Measurements from ENCODE around the gene BICDL2. TPM values are rescaled to one million over a fixed set of nuclear protein-coding genes. Genes with fewer than 3 reads are reported as not detected.

Gene BICDL2
- total RNA-seq, 1 donor from 2014 or later, result not detected

GRCh38 chr16:3000540-3000939 is 36.2 kb downstream of the BICDL2 start:
- DNase-seq (no peak), ATAC-seq (no peak)
- intact Hi-C loops (cut with micrococcal nuclease), result no loop called here

GRCh38 chr16:2999929-3000328 is 36.8 kb downstream of the BICDL2 start:
- DNase-seq, result no peak
- ATAC-seq, result no peak
- intact Hi-C loops (cut with micrococcal nuclease), result no loop called here

DNA sequence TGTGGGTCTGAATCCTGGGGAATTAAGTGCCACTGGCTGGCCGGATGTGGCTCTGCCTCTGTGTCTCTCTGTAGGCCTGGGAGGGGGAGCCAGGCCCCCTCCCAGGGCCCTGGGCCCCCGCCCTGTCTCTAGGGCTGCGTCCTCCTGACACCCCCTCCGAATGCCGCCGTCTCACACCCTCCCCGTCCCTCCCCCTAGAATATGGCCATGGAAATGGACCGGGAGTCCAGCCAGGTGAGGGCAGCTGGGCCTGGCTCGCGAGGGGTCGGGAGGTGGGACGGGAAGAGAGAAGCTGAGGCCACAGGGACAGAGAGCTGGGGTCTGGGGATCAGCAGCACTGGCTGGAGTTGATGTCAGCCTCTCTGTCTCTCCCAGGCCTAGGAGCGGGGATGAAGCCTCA is 40.4 kb downstream of the BICDL2 start:
- no peak for DNase-seq
- ATAC-seq, result no peak
- intact Hi-C loops (cut with micrococcal nuclease), result no loop called here

GRCh38 chr16:2992383-2993081 is 44.2 kb downstream of the BICDL2 start:
- intact Hi-C loops (cut with micrococcal nuclease), result no loop called here
- ATAC-seq (no peak), DNase-seq (no peak)

DNA sequence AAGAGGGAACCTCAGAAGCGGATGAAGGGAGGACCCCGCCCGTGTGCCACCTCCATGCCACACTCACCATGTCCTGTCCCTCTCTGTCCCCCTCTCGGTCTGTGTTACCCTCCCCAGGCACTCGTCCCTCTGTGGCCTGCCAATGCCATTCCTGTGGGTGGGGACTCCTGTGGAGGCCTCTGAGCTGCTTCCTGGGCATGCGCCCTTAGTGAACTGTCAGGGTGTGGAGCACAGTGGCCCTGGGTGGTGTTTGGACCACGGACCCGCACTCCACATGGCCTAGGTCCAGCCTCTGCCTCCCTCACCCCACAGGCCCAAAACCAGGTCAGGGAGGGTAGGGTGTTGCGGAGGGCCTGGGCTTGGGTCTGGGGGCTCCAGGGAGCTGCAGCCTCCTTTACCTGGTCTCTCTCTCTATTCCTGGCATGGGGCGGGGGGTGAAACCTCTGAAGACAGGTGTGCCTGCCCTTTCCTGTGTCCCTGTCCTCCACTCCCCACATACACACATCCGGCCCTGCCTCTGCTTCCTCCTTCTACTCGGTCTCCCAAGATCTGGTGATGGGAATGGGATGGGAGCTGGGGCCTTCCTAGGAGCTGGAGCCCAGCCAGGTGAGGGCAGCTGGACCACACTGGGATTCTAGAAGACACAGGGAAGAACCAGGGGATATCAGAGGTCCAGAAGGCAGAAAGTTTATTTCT is 45.0 kb downstream of the BICDL2 start:
- DNase-seq, result no peak
- no peak for ATAC-seq
- intact Hi-C loops (cut with micrococcal nuclease), result no loop called here

DNA sequence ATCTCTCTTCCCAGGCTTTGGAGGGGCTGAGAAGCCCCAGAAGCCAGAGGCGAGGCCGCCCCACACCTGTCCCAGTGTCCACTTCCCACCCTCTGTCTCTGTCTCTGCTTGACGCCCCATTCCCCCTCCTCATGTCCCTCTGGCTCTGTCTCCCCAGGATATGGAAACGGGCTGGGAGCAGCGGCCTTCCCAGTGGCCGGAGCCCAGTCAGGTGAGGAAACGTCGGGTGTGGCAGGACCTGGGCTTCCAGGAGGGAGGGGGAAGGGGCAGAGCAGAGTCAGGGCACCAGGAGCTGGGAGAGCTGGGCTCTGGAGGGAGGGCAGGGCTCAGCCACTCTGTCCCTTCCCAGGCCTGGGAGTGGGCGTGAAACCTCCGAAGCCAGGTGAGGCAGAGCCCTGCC is 45.9 kb downstream of the BICDL2 start:
- intact Hi-C loops (cut with micrococcal nuclease), result no loop called here

GRCh38 chr16:2988590-2989099 is 48.1 kb downstream of the BICDL2 start:
- no peak for DNase-seq
- intact Hi-C loops (cut with micrococcal nuclease), result no loop called here
- no peak for ATAC-seq

More for the DNA sequence above, 45.9 kb downstream of the BICDL2 start:
- no peak for DNase-seq
- ATAC-seq, result no peak

GRCh38 chr16:2987833-2988232 is 48.9 kb downstream of the BICDL2 start:
- intact Hi-C loops (cut with micrococcal nuclease), result no loop called here
- DNase-seq (no peak), ATAC-seq (no peak)

GRCh38 chr16:2987286-2987685 is 49.5 kb downstream of the BICDL2 start:
- intact Hi-C loops (cut with micrococcal nuclease), result no loop called here
- no peak for DNase-seq
- no peak for ATAC-seq

- ATAC-seq (no peak), DNase-seq (no peak)
- intact Hi-C loops (cut with micrococcal nuclease), result no loop called here
Observed at GRCh38 chr16:2986623-2987188, 50.0 kb downstream of the BICDL2 start.

- intact Hi-C loops (cut with micrococcal nuclease), result no loop called here
- DNase-seq (peak; percentile 84), ATAC-seq (peak; percentile 84)
Observed at GRCh38 chr16:2985893-2986355, 50.8 kb downstream of the BICDL2 start.

- ATAC-seq (peak; percentile 53), DNase-seq (peak; percentile 73)
- intact Hi-C loops (cut with micrococcal nuclease), result no loop called here
Observed at GRCh38 chr16:2985462-2985861, 51.3 kb downstream of the BICDL2 start.

GRCh38 chr16:2983706-2984136 is 53.0 kb downstream of the BICDL2 start:
- peak; percentile 39 for ATAC-seq

GRCh38 chr16:2982402-2982801 is 54.3 kb downstream of the BICDL2 start:
- DNase-seq, result no peak
- no peak for ATAC-seq
- intact Hi-C loops (cut with micrococcal nuclease), result no loop called here

More at GRCh38 chr16:2983706-2984136, 53.0 kb downstream of the BICDL2 start:
- intact Hi-C loops (cut with micrococcal nuclease), result no loop called here
- DNase-seq, result peak; percentile 89

- DNase-seq (no peak), ATAC-seq (no peak)
- intact Hi-C loops (cut with micrococcal nuclease), result no loop called here
Observed at GRCh38 chr16:2981899-2982250, 54.9 kb downstream of the BICDL2 start.

GRCh38 chr16:2981177-2981898 is 55.4 kb downstream of the BICDL2 start:
- intact Hi-C loops (cut with micrococcal nuclease), result no loop called here

DNA sequence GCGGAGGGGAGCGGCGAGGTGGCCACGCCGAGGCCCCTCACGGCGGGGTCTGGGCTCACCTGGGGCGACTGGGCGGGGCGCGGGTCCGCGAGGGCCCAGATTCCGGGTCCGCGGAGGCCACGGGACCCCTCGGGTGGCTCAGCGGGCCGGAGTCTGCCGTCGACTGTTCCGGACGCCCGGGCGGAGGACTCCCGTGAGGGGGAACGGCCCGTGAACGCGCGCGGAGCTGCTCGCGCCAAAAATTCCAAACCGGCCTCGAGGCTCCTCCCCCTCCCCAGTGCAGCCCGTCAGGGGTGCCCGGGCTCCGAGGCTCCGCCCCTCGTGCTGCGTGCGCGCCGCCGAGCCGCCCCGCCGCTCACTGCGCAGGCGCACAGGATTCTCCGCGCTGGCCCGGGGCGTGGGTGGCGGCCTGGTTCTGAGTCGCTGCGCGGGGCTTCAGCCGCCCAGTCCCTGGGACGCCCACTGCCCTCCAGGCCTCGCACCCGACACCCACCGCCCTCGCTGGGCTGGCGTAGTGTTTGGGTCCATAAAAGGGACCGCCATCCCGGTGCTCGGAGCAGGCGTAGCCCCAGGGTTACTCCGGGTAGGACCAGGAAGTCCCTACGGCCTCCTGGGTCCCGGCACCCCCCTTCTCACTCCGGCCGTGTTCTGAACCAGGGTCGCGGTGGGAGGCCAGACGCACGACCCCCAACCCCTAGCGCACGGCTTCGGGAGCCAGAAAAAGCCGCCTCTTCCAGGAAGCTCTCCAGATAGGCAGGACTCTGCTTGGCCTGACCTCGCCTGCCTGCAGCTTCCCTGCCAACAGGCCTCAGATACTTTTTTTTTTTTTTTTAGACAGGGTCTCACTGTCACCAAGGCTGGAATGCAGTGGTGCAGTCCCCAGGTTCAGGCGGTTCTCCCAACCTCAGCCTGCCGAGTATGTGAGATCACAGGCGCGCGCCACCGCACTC is 56.2 kb downstream of the BICDL2 start, which contains the start of gene PKMYT1:
PKMYT1 (minus strand) TSS at position 220 of the 950 bp plus-strand sequence. CDS start 789 bp downstream, outside the sequence.
- ATAC-seq (peak; percentile 95), DNase-seq (peak; percentile 97)
- intact Hi-C loops (cut with micrococcal nuclease), result no loop called here

More at GRCh38 chr16:2981177-2981898, 55.4 kb downstream of the BICDL2 start:
- DNase-seq (no peak), ATAC-seq (no peak)

DNA sequence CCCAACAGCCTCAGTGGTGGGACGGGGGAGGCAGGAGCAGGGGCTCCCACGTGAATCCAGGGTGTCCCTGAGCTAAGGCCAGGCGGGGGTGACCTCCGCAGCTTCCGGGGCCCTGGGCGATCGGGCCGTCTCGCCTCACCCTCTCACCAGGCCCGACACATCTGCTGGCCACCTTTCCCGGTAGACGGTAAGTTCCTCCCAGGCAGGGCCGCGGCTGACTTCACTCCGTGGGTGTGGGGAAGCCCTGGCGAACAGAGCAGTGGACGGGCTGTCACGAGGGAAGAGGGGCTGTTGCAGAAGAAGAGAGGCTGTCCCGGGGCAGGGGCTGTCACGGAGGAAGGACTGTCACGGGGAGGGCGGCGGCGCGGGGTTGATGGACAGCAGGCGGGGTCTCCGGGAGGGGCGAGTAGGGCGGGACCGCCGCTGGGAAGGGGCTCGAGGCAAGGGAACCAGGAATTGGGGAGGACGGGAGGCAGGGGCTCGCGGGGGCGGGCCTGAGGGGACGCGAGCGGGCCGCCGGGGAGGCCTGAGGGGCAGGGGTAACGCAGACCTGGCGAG is 57.0 kb downstream of the BICDL2 start:
- DNase-seq (no peak), ATAC-seq (no peak)
- intact Hi-C loops (cut with micrococcal nuclease), result no loop called here

All from left ventricle myocardium superior (tissue), 1 donor.